PC-3 (cell line): ENCODE data around the gene ADAMTS13.

ENCODE experiments used
- CTCF ChIP-seq: fragments of 300-600 bp; sonication (generic); conservative IDR thresholded peaks from 2 replicates; pipeline ENCODE4 v1.5.1; 2017; ENCODE audit warnings: antibody characterized with exemption, low read depth, mild to moderate bottlenecking, low read length
- EZH2phosphoT487 ChIP-seq: fragments of 300-600 bp; sonication (generic); IDR thresholded peaks from 2 replicates; pipeline ENCODE4 v1.6.1; 2018; ENCODE audit warnings: mild to moderate bottlenecking, antibody characterized with exemption, low read length, borderline replicate concordance

GRCh38 chr9:133491656-133491925 lies 69.4 kb downstream of the ADAMTS13 start:
- TF ChIP-seq CTCF: no peak
- TF ChIP-seq EZH2phosphoT487: no peak
